H1 (cell line): Measurements from ENCODE around the gene SLC6A12. TPM values are rescaled to one million over a fixed set of nuclear protein-coding genes. Genes with fewer than 3 reads are reported as not detected.

Source experiments
- CTCF ChIA-PET: fragments of 300-600 bp; sonication (Branson Sonifier 250); formaldehyde crosslinking; loops from one replicate; lab custom pipeline; 2021; ENCODE audit not compliant: partially characterized antibody; lab: Charles Lee
- POLR2A ChIA-PET: fragments of 300-600 bp; sonication (Branson Sonifier 250); formaldehyde crosslinking; loops from one replicate; lab custom pipeline; 2021; ENCODE audit warnings: inconsistent platforms; ENCODE audit not compliant: partially characterized antibody; lab: Charles Lee
- DNase-seq, 2 experiments: peaks; one replicate each; pipeline versions ENCODE4 v3.0.0 to v3.0.0-alpha.2; 2010 to 2022; ENCODE audit warnings: low spot score in 2 of 2, low read depth in 1 of 2, mixed read lengths in 1 of 2
- FAIRE-seq: peaks from 2 replicates; lab custom pipeline; 2011; peaks lifted over from hg19 to GRCh38; lab: Jason Lieb, UNC
- H2AFZ ChIP-seq: 2 replicates; pipeline ENCODE4 v1.8.1; 2012; ENCODE audit warnings: low read length, inconsistent platforms
- H2AK5ac ChIP-seq: 2 replicates; pipeline ENCODE4 v1.6.1; 2013; ENCODE audit warnings: low read depth, low read length
- H2BK120ac ChIP-seq: replicated peaks from 2 replicates; pipeline ENCODE3; 2013; ENCODE audit warnings: low read depth, low read length, inconsistent platforms
- H2BK12ac ChIP-seq: 2 replicates; pipeline ENCODE4 v1.6.1; 2013; ENCODE audit warnings: low read depth, low read length
- H2BK15ac ChIP-seq: 2 replicates; pipeline ENCODE4 v1.6.1; 2013; ENCODE audit warnings: low read length
- H2BK20ac ChIP-seq: 2 replicates; pipeline ENCODE4 v1.6.1; 2013; ENCODE audit warnings: low read length
- H2BK5ac ChIP-seq: 2 replicates; pipeline ENCODE4 v1.6.1; 2013; ENCODE audit warnings: low read depth, low read length
- H3K14ac ChIP-seq: 2 replicates; pipeline ENCODE4 v1.6.1; 2013; ENCODE audit warnings: inconsistent platforms; ENCODE audit not compliant: insufficient read length
- H3K18ac ChIP-seq: 2 replicates; pipeline ENCODE4 v1.6.1; 2013; ENCODE audit warnings: low read length; ENCODE audit errors: extremely low read depth
- H3K23ac ChIP-seq: 2 replicates; pipeline ENCODE4 v1.6.1; 2013; ENCODE audit warnings: inconsistent platforms; ENCODE audit not compliant: insufficient read length
- H3K23me2 ChIP-seq: 2 replicates; pipeline ENCODE4 v1.6.1; 2013; ENCODE audit warnings: low read depth, low read length
- H3K27ac ChIP-seq: 2 replicates; pipeline ENCODE4 v1.6.1; 2011; ENCODE audit warnings: low read depth, low read length, inconsistent platforms
- H3K27me3 ChIP-seq, 4 experiments: replicated peaks in 1 of 4; 1 replicate in 1 of 4; 2 replicates in 3 of 4; pipeline versions ENCODE4 v1.6.1 to v1.8.1; 2011 to 2013; ENCODE audit warnings: low read length in 3 of 4, mild to moderate bottlenecking in 3 of 4, inconsistent platforms in 2 of 4, mixed read lengths in 2 of 4, moderate library complexity in 1 of 4; ENCODE audit not compliant: control insufficient read depth in 3 of 4, insufficient read depth in 3 of 4; ENCODE audit errors: extremely low read depth in 1 of 4
- H3K36me3 ChIP-seq, 4 experiments: 2 replicates each; pipeline versions ENCODE4 v1.6.1 to v1.8.1; 2011 to 2013; ENCODE audit warnings: mild to moderate bottlenecking in 4 of 4, low read length in 3 of 4, moderate library complexity in 2 of 4, control low read depth in 1 of 4, inconsistent platforms in 1 of 4; ENCODE audit not compliant: insufficient read depth in 4 of 4, control insufficient read depth in 2 of 4
- H3K4ac ChIP-seq: replicated peaks from 2 replicates; pipeline ENCODE3; 2013; ENCODE audit warnings: low read length, low read depth, mixed read lengths, inconsistent platforms; ENCODE audit not compliant: insufficient read length
- H3K4me1 ChIP-seq, 4 experiments: replicated peaks in 1 of 4; 1 replicate in 1 of 4; 2 replicates in 3 of 4; pipeline versions ENCODE4 v1.6.1 to v1.8.1; 2011 to 2013; ENCODE audit warnings: low read length in 3 of 4, inconsistent platforms in 2 of 4, mixed read lengths in 1 of 4; ENCODE audit not compliant: insufficient read depth in 4 of 4, control insufficient read depth in 3 of 4
- H3K4me2 ChIP-seq, 2 experiments: 2 replicates each; pipeline versions ENCODE4 v1.6.1 to v1.8.1; 2011 to 2013; ENCODE audit warnings: low read depth in 2 of 2, low read length in 2 of 2, control low read depth in 1 of 2, inconsistent platforms in 1 of 2, mild to moderate bottlenecking in 1 of 2; ENCODE audit not compliant: insufficient read depth in 1 of 2
- H3K4me3 ChIP-seq, 4 experiments: fragments of 200-600, 300-600 bp in 1 of 4; sonication (generic), shearing (Covaris generic), sonication (Bioruptor Twin) in 1 of 4; 2 replicates each; pipeline versions ENCODE4 v1.5.1 to v1.8.1; 2011 to 2016; ENCODE audit warnings: low read length in 4 of 4, low read depth in 3 of 4, control low read depth in 2 of 4, inconsistent platforms in 2 of 4, mild to moderate bottlenecking in 2 of 4, mixed read lengths in 1 of 4, moderate library complexity in 1 of 4; ENCODE audit not compliant: insufficient read depth in 2 of 4; ENCODE audit errors: extremely low read depth in 1 of 4
- H3K56ac ChIP-seq: replicated peaks from 2 replicates; pipeline ENCODE3; 2013; ENCODE audit warnings: low read depth, mild to moderate bottlenecking, mixed read lengths, low read length, inconsistent platforms; ENCODE audit not compliant: insufficient read length
- H3K79me1 ChIP-seq: 2 replicates; pipeline ENCODE4 v1.6.1; 2013; ENCODE audit warnings: low read depth, low read length, control low read depth
- H3K79me2 ChIP-seq, 2 experiments: 2 replicates each; pipeline versions ENCODE4 v1.6.1 to v1.8.1; 2012 to 2013; ENCODE audit warnings: low read length in 2 of 2, mild to moderate bottlenecking in 2 of 2, inconsistent platforms in 1 of 2; ENCODE audit not compliant: insufficient read depth in 2 of 2, control insufficient read depth in 1 of 2
- H3K9ac ChIP-seq, 4 experiments: replicated peaks in 1 of 4; 1 replicate in 1 of 4; 2 replicates in 3 of 4; pipeline versions ENCODE4 v1.6.1 to v1.8.1; 2011 to 2013; ENCODE audit warnings: low read depth in 3 of 4, low read length in 3 of 4, control low read depth in 2 of 4, mild to moderate bottlenecking in 2 of 4, moderate library complexity in 2 of 4, inconsistent platforms in 1 of 4; ENCODE audit errors: extremely low read depth in 1 of 4
- H3K9me3 ChIP-seq, 2 experiments: 2 replicates each; pipeline versions ENCODE4 v1.6.1 to v1.8.1; 2012 to 2013; ENCODE audit warnings: mild to moderate bottlenecking in 2 of 2, moderate library complexity in 2 of 2, control low read depth in 1 of 2, inconsistent platforms in 1 of 2, low read depth in 1 of 2, low read length in 1 of 2, mixed read lengths in 1 of 2; ENCODE audit not compliant: insufficient read depth in 2 of 2
- H4K20me1 ChIP-seq, 2 experiments: replicated peaks in 1 of 2; 2 replicates each; pipeline versions ENCODE3 to v1.8.1; 2011 to 2013; ENCODE audit warnings: inconsistent platforms in 2 of 2, low read length in 2 of 2, mild to moderate bottlenecking in 1 of 2; ENCODE audit not compliant: insufficient read depth in 2 of 2, control insufficient read depth in 1 of 2
- H4K5ac ChIP-seq: 2 replicates; pipeline ENCODE4 v1.6.1; 2013; ENCODE audit warnings: low read length, low read depth, mixed read lengths, inconsistent platforms; ENCODE audit not compliant: insufficient read length
- H4K8ac ChIP-seq: 2 replicates; pipeline ENCODE4 v1.8.0; 2013; ENCODE audit warnings: mild to moderate bottlenecking, moderate library complexity, low read length, inconsistent platforms; ENCODE audit not compliant: insufficient read depth; ENCODE audit errors: extremely low read depth
- H4K91ac ChIP-seq: replicated peaks from 2 replicates; pipeline ENCODE3; 2013; ENCODE audit warnings: low read length, mixed read lengths, inconsistent platforms; ENCODE audit not compliant: insufficient read length
- CHD2 ChIP-seq: IDR thresholded peaks from 2 replicates; pipeline ENCODE4 v1.6.1; 2012; ENCODE audit warnings: low read length, improper control_type of control experiment
- FOSL1 ChIP-seq: IDR thresholded peaks from 2 replicates; pipeline ENCODE4 v1.6.1; 2011; ENCODE audit warnings: mild to moderate bottlenecking, low read depth, low read length, moderate library complexity; ENCODE audit not compliant: insufficient read depth
- GTF2F1 ChIP-seq: IDR thresholded peaks from 2 replicates; pipeline ENCODE4 v1.6.1; 2012; ENCODE audit warnings: low read depth, low read length, improper control_type of control experiment, borderline replicate concordance
- KDM4A ChIP-seq: IDR thresholded peaks from one replicate; pipeline ENCODE4 v1.7.1; 2012; ENCODE audit warnings: low read depth, mild to moderate bottlenecking, moderate library complexity, low read length, inconsistent platforms; ENCODE audit not compliant: severe bottlenecking
- MAFK ChIP-seq: IDR thresholded peaks from 2 replicates; pipeline ENCODE4 v1.6.1; 2012; ENCODE audit warnings: low read depth, mild to moderate bottlenecking, improper control_type of control experiment, low read length
- MAX ChIP-seq: IDR thresholded peaks from 2 replicates; pipeline ENCODE4 v1.6.1; 2012; ENCODE audit warnings: inconsistent platforms
- PHF8 ChIP-seq: fragments of 200-600 bp; sonication (generic); conservative IDR thresholded peaks from 2 replicates; pipeline ENCODE4 v1.7.1; 2012; ENCODE audit warnings: low read depth, mild to moderate bottlenecking, inconsistent platforms, low read length, moderate library complexity
- RBBP5 ChIP-seq: IDR thresholded peaks from 2 replicates; pipeline ENCODE4 v1.7.1; 2012; ENCODE audit warnings: low read depth, mild to moderate bottlenecking, inconsistent platforms, low read length, moderate library complexity, borderline replicate concordance
- SAP30 ChIP-seq: fragments of 300-600 bp; sonication (generic); IDR thresholded peaks from 2 replicates; pipeline ENCODE4 v1.7.1; 2012; ENCODE audit warnings: low read length, moderate library complexity, mild to moderate bottlenecking, inconsistent platforms; ENCODE audit not compliant: insufficient read depth, insufficient replicate concordance
- SIRT6 ChIP-seq: IDR thresholded peaks from one replicate; pipeline ENCODE4 v1.7.1; 2012; ENCODE audit warnings: low read length, inconsistent platforms
- SP1 ChIP-seq: IDR thresholded peaks from 2 replicates; pipeline ENCODE4 v1.6.1; 2011; ENCODE audit warnings: low read depth, low read length
- SP2 ChIP-seq: IDR thresholded peaks from 2 replicates; pipeline ENCODE4 v1.6.1; 2012; ENCODE audit warnings: mild to moderate bottlenecking, low read length, inconsistent platforms
- TAF1 ChIP-seq: IDR thresholded peaks from 2 replicates; pipeline ENCODE4 v1.6.1; 2011; ENCODE audit warnings: mild to moderate bottlenecking, low read depth, low read length
- TAF7 ChIP-seq: optimal IDR thresholded peaks from 2 replicates; pipeline ENCODE3; 2011; ENCODE audit warnings: low read depth, mild to moderate bottlenecking, inconsistent platforms, low read length, moderate library complexity, borderline replicate concordance
- ZNF274 ChIP-seq: IDR thresholded peaks from 2 replicates; pipeline ENCODE4 v1.7.0; 2012; ENCODE audit warnings: low read length, borderline replicate concordance; ENCODE audit errors: extremely low read depth
- WGBS, 2 experiments: shearing (Covaris generic) in 1 of 2; methylation state at CpG; one replicate each; pipeline versions ENCODE4 v1.1.6 to v1.1.7; 2013 to 2015; ENCODE audit warnings: low lambda C conversion rate in 2 of 2, mixed read lengths in 2 of 2, inconsistent platforms in 1 of 2, low coverage in 1 of 2, missing lambda C conversion rate in 1 of 2; ENCODE audit not compliant: insufficient replicate concordance in 2 of 2, insufficient coverage in 1 of 2, insufficient read length in 1 of 2; ENCODE audit errors: extremely low coverage in 1 of 2, missing lambda C conversion rate in 1 of 2; 5-methylcytosine and 5-hydroxymethylcytosine counted together
- polyA plus RNA-seq, 7 experiments: library from polyadenylated mRNA; depleted of rRNA in 3 of 7; stranded (reverse) in 5 of 7; unstranded in 2 of 7; fragments of >200 nt in 5 of 7; fragments of 200-250 nt in 2 of 7; gene quantifications; 1 replicate in 5 of 7; 2 replicates in 1 of 7; 4 replicates in 1 of 7; pipeline versions ENCODE4 v1.2.1 to v1.2.3, GENCODE V29; 2011 to 2013; ENCODE audit warnings: missing spikeins in 2 of 7, mixed read lengths in 2 of 7
- total RNA-seq: library from RNA; stranded (reverse); fragmentation: NEBNext Ultra II Directional; extraction: Animal tissue kit (Norgen Biotek cat#: 25700); gene quantifications from 2 replicates; pipeline ENCODE4 v1.2.1, GENCODE V29; 2021

The SLC6A12 gene
- total and polyA plus RNA-seq, 2 of the 8 experiments (the other 6 are each of a cell fraction or from before 2014, with no cell fraction given): 0.70 to 1.1 TPM

- Histone ChIP-seq H3K4ac (no peak overlapping the region), H3K4me2 (no peak overlapping the region), H2AK5ac (no peak overlapping the region), H4K5ac (no peak overlapping the region), H4K8ac (no peak overlapping the region), H3K79me2 (no peaks in the 10 kb centered on the region), H3K23me2 (peaks cover 2% of the 10 kb centered on the region; the same call in 1 of the 2 replicates), H2BK20ac (no peak overlapping the region), H3K79me1 (no peaks in the 10 kb centered on the region), H3K9ac (no peak overlapping the region), H3K4me1 (peaks cover 1 to 6% (median 4%) of the 10 kb centered on the region in 4 experiments; a peak in 3 of 7 replicates), H3K27me3 (peaks cover 0 to 14% (median 10%) of the 10 kb centered on the region in 4 experiments; a peak in 6 of 7 replicates), H3K18ac (no peak overlapping the region), H3K9me3 (no peaks in the 10 kb centered on the region), H2BK15ac (no peak overlapping the region), H2BK12ac (no peak overlapping the region), H4K20me1 (peaks cover 0 to 2% of the 10 kb centered on the region in 2 experiments), H3K4me3 (no peak overlapping the region), H3K14ac (no peak overlapping the region), H2BK120ac (no peak overlapping the region), H2AFZ (no peak overlapping the region), H3K27ac (no peak overlapping the region), H3K23ac (no peak overlapping the region), H2BK5ac (no peak overlapping the region), H3K56ac (no peak overlapping the region), H3K36me3 (no peaks in the 10 kb centered on the region), H4K91ac (no peak overlapping the region)
- CTCF ChIA-PET: interaction anchor here (7.3 kb wide), 1 partner anchor 9 kb away, joined by 71 read pairs; no protein-coding TSS in a partner anchor
- POLR2A ChIA-PET: no interaction called here
- 74% methylated on average over 3 of the region's 3 CpGs; no CpG with 5 or more reads in 1 of the 2 experiments for WGBS, 2 experiments
- no peak for FAIRE-seq
- no peak for DNase-seq
- no peak for TF ChIP-seq ZNF274
- no peak for TF ChIP-seq TAF7
- no peak for TF ChIP-seq RBBP5
- no peak for TF ChIP-seq KDM4A
- TF ChIP-seq SAP30: no peak
- no peak for TF ChIP-seq TAF1
- TF ChIP-seq GTF2F1: no peak
- no peak for TF ChIP-seq PHF8
- no peak for TF ChIP-seq SP2
- TF ChIP-seq CHD2: no peak
- no peak for TF ChIP-seq FOSL1
- TF ChIP-seq SP1: no peak
- no peak for TF ChIP-seq MAX
- TF ChIP-seq MAFK: no peak
- no peak for TF ChIP-seq SIRT6
Observed at GRCh38 chr12:197347-197746, 16.6 kb downstream of the SLC6A12 start.
